PC-9 (cell line): ENCODE measurements around the gene YRDC. TPM values are rescaled to one million over a fixed set of nuclear protein-coding genes. Genes with fewer than 3 reads are reported as not detected.
A peak's percentile ranks its signal among the peaks of the same experiment; 100 is the strongest.

Experiments used
- BruUV-seq: library from RNA; stranded (reverse); fragments of 400-500 nt; replicated peaks from 2 replicates; lab custom pipeline; 2021; lab: Mats Ljungman, UMichigan
- CTCF ChIA-PET: fragments of 300-600 bp; sonication (Branson Sonifier 250); formaldehyde crosslinking; loops from one replicate; lab custom pipeline; 2022; ENCODE audit warnings: antibody characterized with exemption; lab: Charles Lee
- POLR2A ChIA-PET: fragments of 300-600 bp; sonication (Branson Sonifier 250); formaldehyde crosslinking; loops from one replicate; lab custom pipeline; 2022; ENCODE audit warnings: antibody characterized with exemption; ENCODE audit not compliant: unreplicated experiment; lab: Charles Lee
- DNase-seq, 2 experiments: peaks; one replicate each; pipeline versions ENCODE4 v3.0.0 to v3.0.0-alpha.2; 2015 to 2022; ENCODE audit warnings: mixed read lengths in 1 of 2
- H2AFZ ChIP-seq: fragments of 200-600 bp; sonication (generic); 2 replicates; pipeline ENCODE4 v1.8.1; 2017; ENCODE audit warnings: antibody characterized with exemption
- H3F3A ChIP-seq: fragments of 200-600 bp; sonication (generic); 2 replicates; pipeline ENCODE4 v1.8.1; 2017; ENCODE audit warnings: antibody characterized with exemption, mild to moderate bottlenecking, low read depth; ENCODE audit not compliant: insufficient read depth
- H3K27ac ChIP-seq: fragments of 200-600 bp; sonication (generic); 2 replicates; pipeline ENCODE4 v1.6.1; 2016; ENCODE audit warnings: mixed run types
- H3K27me3 ChIP-seq: fragments of 200-600 bp; sonication (generic); 2 replicates; pipeline ENCODE4 v1.6.1; 2016; ENCODE audit warnings: low read depth, mixed run types; ENCODE audit not compliant: insufficient read depth
- H3K36me3 ChIP-seq: fragments of 200-600 bp; sonication (generic); 2 replicates; pipeline ENCODE4 v1.6.1; 2016; ENCODE audit warnings: low read depth, mixed run types
- H3K4me1 ChIP-seq: fragments of 200-600 bp; sonication (generic); replicated peaks from 2 replicates; pipeline ENCODE4 v1.6.1; 2016; ENCODE audit warnings: mixed run types; ENCODE audit not compliant: insufficient read depth
- H3K4me2 ChIP-seq: fragments of 200-600 bp; sonication (generic); 2 replicates; pipeline ENCODE4 v1.6.1; 2017; ENCODE audit warnings: mixed run types
- H3K4me3 ChIP-seq: fragments of 200-600 bp; sonication (generic); 2 replicates; pipeline ENCODE4 v1.6.1; 2016; ENCODE audit warnings: mixed run types
- H3K79me2 ChIP-seq: fragments of 200-600 bp; sonication (generic); 2 replicates; pipeline ENCODE4 v1.6.1; 2017; ENCODE audit warnings: low read depth, mixed run types
- H3K9me2 ChIP-seq: fragments of 200-600 bp; sonication (generic); 2 replicates; pipeline ENCODE4 v1.8.1; 2017; ENCODE audit warnings: mild to moderate bottlenecking; ENCODE audit not compliant: insufficient read depth
- H3K9me3 ChIP-seq: fragments of 200-600 bp; sonication (generic); 2 replicates; pipeline ENCODE4 v1.8.1; 2016; ENCODE audit warnings: low read depth; ENCODE audit not compliant: insufficient read depth
- H4K20me1 ChIP-seq: fragments of 200-600 bp; sonication (generic); 2 replicates; pipeline ENCODE4 v1.8.1; 2017; ENCODE audit not compliant: insufficient read depth
- EZH2 ChIP-seq: fragments of 200-600 bp; sonication (generic); IDR thresholded peaks from 2 replicates; pipeline ENCODE4 v1.8.0; 2017; ENCODE audit warnings: antibody characterized with exemption, low read depth
- intact Hi-C: fragments of 100-400 bp; cut with micrococcal nuclease; formaldehyde crosslinking; loops from one replicate; pipeline ENCODE4 v1.10.0; 2022; ENCODE audit not compliant: unreplicated experiment
- total RNA-seq: library from RNA; stranded (reverse); gene quantifications from 2 replicates; pipeline ENCODE4 v1.2.3, GENCODE V29; 2021
- TF ChIP-seq, protein P1 (sequence below): fragments of 200-600 bp; sonication (generic); conservative IDR thresholded peaks from 2 replicates; pipeline ENCODE4 v1.6.1; 2017; ENCODE audit warnings: mixed run types, antibody characterized with exemption, mild to moderate bottlenecking, moderate library complexity

The YRDC gene
- total RNA-seq, 1 experiment from 2014 or later, result 13.2 TPM

DNA sequence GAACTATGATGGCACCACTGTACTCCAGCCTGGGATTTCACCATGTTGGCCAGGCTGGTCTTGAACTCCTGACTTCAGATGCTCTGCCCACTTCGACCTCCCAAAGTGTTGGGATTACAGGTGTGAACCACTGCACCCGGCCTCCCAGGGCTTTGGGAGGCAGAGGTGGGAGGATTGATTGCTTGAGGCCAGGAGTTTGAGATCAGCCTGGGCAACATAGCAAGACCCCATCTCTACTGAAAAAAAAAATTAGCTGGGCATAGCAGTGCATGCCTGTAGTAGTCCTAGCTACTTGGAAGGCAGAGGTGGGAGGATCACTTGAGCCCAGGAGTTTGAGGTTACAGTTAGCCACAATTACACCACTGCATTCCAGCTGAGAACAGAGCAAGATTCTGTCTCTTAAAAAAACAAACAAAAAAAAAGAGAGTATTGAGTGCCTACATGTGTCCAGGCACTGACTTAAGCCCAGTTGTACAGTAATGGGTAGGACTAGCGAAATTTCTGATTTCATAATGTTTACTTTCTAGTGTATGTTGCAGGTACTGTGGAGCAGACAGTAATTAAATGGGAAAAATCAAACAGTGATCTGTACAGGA, 10.2 kb downstream of the YRDC start:
- POLR2A ChIA-PET, result interaction anchor here (0.6 to 0.7 kb wide), 2 partner anchors 10 to 106 kb away, joined by 4 to 5 read pairs; partner anchors contain the start of genes C1orf122 and CDCA8
- Histone ChIP-seq H3K36me3 (peaks cover 28% of the 10 kb centered on the region; the same call in 1 of the 2 replicates), H3K4me2 (no peak overlapping the region), H3K4me3 (no peak overlapping the region), H3K79me2 (peaks cover 24% of the 10 kb centered on the region), H3K9me2 (no peaks in the 10 kb centered on the region), H3K27ac (no peak overlapping the region), H2AFZ (no peak overlapping the region), H3K9me3 (no peaks in the 10 kb centered on the region), H3F3A (peaks cover 52% of the 10 kb centered on the region), H3K27me3 (no peaks in the 10 kb centered on the region), H4K20me1 (peaks cover 6% of the 10 kb centered on the region; the same call in 1 of the 2 replicates), H3K4me1 (peaks cover 14% of the 10 kb centered on the region; the same call in 1 of the 2 replicates)
- no TSS peak for BruUV-seq
- CTCF ChIA-PET, result no interaction called here
- intact Hi-C loops, result no loop called here
- no peak for TF ChIP-seq EZH2
- TF ChIP-seq, protein P1, sequence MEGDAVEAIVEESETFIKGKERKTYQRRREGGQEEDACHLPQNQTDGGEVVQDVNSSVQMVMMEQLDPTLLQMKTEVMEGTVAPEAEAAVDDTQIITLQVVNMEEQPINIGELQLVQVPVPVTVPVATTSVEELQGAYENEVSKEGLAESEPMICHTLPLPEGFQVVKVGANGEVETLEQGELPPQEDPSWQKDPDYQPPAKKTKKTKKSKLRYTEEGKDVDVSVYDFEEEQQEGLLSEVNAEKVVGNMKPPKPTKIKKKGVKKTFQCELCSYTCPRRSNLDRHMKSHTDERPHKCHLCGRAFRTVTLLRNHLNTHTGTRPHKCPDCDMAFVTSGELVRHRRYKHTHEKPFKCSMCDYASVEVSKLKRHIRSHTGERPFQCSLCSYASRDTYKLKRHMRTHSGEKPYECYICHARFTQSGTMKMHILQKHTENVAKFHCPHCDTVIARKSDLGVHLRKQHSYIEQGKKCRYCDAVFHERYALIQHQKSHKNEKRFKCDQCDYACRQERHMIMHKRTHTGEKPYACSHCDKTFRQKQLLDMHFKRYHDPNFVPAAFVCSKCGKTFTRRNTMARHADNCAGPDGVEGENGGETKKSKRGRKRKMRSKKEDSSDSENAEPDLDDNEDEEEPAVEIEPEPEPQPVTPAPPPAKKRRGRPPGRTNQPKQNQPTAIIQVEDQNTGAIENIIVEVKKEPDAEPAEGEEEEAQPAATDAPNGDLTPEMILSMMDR, result no peak
- DNase-seq, result no peak

DNA sequence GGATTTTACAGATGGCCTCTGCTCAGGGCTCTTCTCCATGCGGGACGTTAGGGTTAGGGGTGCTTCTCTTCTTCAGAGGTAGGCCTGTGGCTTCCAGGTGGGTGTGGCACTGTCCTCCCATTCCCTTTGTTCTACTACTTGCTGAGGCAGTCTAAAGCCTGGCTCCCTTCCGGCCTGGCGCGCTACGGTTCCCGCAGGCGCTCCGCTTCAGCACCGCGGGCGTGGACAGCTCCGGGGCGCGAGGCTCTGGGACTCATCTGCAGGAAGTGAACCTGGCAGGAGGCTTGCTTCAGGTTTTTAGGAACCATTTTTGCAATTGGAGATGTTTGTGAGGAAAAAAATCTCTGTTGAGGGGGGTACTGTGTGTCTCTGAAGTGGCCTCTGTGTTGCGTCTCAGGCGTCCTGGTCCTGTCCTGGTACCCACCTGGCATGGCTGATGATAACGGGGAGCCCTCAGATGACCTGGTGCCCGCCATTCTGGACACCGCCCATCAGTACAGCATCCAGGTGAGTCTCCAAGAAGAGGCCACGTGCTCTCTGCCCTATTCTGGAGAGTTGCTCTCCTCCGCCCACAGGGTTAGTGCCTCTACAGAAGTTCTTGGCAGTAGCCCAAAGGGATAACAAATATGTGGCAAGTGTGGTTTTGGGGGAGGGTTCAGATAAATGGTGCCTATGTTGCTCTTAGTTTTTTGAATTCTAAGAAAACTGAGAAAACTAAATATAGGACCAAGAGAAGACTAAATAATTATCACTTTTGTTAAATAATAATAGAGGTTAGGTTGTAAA, 12.5 kb downstream of the YRDC start:
- H3K9me3 ChIP-seq, result no peaks in the 10 kb centered on the region
- no peak overlapping the region for H2AFZ ChIP-seq
- H3K36me3 ChIP-seq, result peaks cover 18% of the 10 kb centered on the region; the same call in 1 of the 2 replicates
- ChIA-PET CTCF (no interaction called here), POLR2A (interaction anchor here (0.6 kb wide), 1 partner anchor 10 kb away, joined by 3 read pairs; no protein-coding TSS in a partner anchor)
- peaks cover 17% of the 10 kb centered on the region for H3K4me1 ChIP-seq
- peaks cover 33% of the 10 kb centered on the region; the same call in 1 of the 2 replicates for H3F3A ChIP-seq
- BruUV-seq, result no TSS peak
- H3K4me3 ChIP-seq, result peak overlapping the region; percentile 83
- TF ChIP-seq, protein P1, result no peak
- TF ChIP-seq EZH2, result no peak
- no peaks in the 10 kb centered on the region for H3K27me3 ChIP-seq
- no peaks in the 10 kb centered on the region for H3K9me2 ChIP-seq
- no peak overlapping the region for H3K27ac ChIP-seq
- peaks cover 24% of the 10 kb centered on the region for H3K79me2 ChIP-seq
- H3K4me2 ChIP-seq, result peak overlapping the region; percentile 95
- peak in 1 of 2 experiments; percentile 41 for DNase-seq
- 0 out of 2 replicates have a peak, but pooled peaks cover 3% of the 10 kb centered on the region for H4K20me1 ChIP-seq
- intact Hi-C loops, result no loop called here
